ENCODE data around the gene DOK1.

The DOK1 gene

DNA sequence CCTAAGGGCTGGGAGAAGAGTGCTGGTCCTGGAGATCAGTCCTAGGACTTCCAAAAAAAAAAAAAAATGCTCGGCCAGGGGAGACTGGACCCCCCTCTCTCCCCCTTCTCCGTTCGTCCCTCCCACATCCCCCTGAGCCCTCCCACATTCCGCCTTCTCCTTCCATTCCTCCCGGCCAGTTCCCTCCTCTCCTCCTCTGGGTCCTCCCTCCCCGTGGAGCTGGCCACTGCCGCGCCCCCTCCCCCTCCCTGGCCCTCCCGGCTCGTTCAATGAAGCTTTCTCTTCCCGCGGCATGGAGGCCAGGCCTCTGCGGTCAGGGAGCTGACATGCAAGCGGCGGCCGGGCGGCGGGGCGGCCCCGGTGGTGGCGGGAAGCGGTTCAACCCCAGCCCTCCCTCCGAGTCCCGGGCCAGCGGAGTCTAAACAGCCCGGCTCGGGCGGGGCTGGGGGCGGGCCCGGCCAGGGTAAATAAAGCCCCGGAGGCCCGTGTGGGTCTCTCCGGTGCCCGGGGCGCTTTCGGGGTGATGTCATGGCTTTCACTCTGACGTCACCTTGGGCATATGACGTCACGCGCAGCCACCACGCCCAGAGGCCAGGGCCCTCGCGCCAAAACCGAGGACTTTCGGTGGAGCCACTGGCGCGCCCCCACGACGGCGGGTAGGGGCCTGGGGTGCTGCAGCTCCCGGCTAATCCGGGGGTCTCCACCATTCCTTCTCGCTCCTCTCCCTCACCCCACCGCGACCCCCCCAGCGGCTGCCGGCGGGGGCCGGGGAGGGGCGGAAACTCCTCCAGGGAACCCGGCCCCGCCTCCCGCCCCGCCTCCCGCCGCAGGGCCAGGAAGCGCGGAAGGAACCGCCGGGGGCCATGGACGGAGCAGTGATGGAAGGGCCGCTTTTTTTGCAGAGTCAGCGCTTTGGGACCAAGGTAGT, at the start of gene DOK1, which contains the start of gene LOXL3:
DOK1 (plus strand) TSS at position 829 of the 928 bp plus-strand sequence; CDS start at position 864, 35 bp downstream.
LOXL3 (minus strand) TSS at position 51 of the 928 bp plus-strand sequence. CDS start 1,308 bp downstream, outside the sequence.
- peak; percentile 85 for DNase-seq

DNA sequence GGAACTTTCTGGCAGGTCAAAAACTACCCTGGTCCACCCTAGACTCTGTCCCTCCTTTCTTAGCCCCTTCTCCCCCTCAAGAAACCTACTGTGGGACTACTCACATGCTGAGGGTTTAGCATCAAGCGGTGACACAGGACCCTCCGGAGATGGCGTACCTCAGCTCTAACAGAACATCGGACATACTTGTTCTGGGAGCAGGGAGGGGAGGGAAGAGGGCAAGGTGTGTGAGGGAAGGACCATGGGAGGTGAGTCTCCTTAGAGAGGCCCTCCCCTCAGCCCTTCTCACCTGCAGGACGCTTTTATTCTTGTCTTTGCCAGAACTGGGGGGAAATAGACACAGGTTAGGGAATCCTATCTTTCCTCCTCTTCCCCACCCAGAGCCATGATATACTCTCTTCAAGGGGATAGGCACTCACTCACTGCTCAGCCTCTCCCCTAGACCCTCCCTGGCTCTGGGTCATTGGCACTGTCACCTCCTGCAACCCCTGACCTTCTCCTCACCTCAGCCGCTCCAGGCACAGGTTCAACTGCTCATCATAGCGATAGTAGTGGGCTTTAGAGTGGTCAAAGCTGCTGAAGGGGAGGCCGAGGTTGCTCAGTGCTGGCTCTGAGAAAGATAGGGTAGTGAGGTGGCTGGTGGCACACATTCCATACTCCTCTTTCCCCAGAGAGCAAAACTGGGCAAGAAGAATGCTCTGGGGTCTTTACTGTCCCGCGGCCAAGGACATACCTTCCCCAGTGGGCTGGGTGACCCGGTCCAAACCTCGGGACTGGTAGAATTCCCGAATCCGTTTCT, 48.9 kb upstream of the DOK1 start:
- DNase-seq, result no peak

DNA sequence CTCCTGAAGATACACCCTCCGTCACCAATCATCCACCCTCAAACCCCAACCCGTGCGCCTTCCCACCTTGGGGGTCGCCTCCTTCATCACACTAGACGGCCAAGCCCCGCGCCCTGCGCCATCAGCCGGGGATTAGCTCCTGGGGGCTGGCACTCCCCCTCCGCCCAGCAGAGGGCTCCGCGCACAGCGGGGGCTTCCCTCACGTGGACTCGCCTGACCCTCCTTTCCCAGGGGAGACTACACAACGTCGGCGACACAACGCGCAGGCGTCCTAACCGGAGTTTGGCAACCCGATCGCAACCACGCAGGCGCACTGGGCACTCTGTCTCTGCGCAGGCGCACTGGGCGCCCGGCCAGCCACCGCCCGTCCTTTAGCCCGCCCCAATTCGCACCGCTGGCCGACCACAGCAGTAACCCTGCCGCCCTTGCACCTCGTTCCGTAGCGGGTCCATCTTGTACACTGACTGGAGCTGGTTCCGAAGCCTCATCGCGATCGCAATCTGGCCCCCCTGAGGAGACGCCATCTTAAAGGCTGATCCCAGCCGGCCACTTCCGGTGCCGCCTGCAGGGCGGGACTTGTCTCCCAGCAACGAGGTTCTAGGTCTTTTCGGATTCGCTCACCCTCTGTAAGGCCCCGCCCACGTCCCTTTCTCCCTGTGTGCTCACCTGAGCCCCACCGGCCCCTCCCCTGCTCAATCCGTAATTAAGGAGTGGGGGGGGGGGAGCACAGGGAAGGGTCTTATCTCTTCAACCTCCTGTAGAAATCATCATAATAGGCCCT, 47.2 kb upstream of the DOK1 start, which contains the start of gene PCGF1:
PCGF1 (minus strand) TSS at position 551 of the 781 bp plus-strand sequence; CDS start at position 524, 27 bp downstream.
- DNase-seq, result peak; percentile 99

DNA sequence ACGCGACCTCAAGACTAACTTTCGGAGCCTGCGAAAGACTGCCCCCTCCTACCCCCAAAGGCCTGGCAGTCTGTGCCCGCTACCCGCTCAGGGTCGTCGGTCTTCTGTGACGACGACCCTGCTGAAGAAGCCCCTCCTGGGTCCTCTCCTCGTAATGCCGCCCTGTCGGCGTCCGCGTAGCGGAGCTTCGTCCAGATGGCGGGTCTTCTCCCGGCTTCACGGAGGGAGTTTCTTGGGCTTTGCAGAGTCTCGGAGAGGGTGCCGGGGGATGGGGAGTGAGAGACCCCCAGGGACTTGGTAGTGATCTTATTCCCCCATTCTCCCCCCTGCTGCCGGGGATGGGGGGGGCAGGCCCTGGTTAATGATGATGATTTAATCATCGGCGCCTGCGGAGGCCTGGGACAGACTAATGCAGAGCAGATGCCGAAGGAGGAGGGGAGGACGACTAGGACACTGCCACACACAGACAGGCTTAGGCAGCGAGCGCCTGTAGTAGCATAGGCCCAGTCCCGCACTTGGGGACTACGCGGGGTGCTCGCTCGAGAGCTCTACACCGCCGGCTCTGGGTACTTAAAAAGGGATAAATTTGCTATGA, 46.5 kb upstream of the DOK1 start:
- DNase-seq, result peak; percentile 18

DNA sequence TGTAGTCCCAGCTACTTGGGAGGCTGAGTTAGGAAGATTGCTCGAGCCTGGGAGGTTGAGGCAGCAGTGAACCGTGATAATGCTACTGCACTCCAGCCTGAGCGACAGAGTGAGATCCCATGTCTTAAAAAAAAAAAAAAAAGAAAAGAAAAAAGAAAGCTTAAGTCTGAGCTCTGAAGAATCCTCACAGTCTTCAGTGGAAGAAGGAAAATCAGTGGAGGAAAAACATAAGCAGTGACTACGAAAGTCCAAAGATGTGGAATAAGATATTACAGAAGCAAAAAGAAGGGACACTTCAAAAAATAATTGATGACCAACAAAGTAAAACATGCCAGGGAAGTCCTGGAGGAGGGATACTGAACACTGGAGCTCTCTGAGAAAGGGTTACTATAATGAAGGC, 44.2 kb upstream of the DOK1 start:
- no peak for DNase-seq

DNA sequence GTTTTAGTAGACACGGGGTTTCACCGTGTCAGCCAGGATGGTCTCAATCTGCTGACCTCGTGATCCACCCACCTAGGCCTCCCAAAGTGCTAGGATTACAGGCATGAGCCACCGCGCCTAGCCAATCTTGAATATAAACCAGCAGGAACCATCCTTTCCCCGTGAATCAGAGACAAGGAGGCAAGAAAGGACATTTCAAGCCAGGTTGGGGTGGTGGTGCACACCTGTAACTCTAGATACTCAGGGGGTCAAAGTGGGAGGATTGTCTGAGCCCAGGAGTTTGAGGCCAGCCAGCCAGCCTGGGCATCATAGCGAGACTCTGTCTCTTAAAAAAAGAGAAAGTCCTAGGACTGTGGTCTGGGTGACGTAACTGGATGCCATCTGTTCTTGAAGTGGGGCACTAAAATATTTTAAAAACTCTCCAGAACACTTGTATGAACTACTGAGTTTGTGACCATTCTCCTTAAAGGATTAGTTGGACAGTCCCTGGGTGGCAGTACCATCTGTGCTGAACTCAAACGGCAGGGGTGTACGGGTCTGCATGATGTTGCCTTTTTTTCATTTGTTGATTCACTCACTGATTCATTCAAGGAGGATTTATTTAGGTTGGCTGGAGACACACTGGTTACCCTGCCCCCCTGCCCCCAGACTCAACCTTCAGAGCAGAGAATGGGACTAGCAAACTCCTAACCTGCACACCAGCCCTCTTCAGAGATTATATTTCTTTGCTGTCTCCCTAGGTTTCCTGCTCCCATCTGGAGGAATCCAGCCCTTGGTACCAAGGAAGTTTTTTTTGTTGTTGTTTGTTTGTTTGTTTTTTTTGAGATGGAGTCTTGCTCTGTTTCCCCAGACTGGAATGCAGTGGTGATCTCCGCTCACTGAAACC, 43.2 kb upstream of the DOK1 start:
- DNase-seq, result no peak

DNA sequence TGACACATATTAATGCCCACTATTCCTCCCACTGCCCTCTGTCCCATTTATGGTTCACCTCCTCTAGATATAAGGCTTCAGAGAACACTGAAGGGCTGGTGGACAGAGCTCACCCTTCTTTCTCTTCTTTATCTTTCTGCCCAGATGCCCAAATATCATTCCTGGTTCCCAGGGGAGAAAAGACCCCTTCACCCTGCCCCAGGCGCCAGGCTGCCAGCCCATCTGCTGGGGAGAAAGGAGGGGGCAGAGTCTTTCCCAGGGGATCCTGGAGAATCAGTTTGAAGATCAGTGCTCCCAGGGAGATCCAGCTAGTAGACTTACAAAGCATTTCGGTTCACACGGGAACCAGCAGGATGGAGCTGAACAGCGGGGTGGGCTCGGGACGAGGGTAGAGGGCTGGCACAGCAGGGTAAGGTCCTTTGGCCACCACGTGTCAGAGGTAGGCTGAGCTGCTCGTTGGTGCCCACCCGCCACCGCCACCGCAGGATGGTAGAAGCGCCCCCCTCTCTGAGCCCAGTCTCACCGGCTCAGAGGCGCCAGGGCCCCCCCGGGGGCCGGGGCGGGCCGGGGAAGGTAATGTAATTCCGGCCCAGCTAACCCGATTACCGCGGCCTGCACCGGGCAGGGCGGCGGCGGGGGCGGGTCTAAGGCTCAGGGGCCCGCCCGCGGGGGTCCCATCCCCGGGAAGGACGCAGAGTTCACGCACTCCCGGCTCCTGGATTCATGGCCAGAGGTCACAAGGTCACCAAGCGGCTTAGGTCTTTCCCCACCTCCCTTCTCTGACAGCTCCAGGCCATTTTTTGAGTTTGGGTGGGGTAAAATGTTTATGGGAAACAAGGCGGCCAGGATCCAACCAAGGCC, 41.5 kb upstream of the DOK1 start:
- DNase-seq, result no peak

DNA sequence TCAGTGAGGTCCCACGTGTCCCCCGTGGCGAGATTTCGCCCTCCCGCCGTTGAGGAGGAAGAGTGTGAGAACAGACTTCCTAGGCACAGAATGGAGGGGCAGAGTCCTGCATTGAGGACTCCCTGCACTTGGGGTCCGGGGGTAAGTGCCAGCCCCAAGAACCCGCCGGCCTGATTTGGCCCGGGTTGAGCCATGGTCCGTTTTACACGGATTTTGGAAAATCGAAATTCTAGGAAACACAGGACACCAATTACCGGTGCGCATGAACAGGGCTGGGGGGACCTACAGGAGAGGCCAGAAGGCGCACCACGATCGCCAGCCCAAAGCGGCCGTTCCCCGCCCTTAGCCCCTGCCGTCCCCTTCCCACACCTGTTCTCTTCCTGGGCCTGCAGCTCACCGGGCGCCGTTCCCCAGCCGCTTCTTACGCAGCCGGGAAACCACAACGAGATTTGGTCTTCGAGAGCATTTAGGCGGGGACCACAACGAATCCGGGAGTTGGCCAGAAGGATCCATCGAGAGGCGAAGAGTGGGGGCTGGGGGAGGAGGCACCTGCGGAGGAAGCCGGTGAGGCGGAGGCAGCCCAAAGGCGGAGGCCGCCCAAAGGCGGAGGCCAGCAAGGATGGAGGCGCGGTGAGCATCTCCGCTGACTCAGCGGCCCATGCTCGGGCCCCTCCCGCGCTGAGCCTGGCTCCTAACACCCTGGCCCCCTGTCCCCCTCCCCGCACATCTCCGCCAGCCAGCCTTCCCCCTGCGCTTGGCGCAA, 40.7 kb upstream of the DOK1 start:
- DNase-seq, result peak; percentile 36

DNA sequence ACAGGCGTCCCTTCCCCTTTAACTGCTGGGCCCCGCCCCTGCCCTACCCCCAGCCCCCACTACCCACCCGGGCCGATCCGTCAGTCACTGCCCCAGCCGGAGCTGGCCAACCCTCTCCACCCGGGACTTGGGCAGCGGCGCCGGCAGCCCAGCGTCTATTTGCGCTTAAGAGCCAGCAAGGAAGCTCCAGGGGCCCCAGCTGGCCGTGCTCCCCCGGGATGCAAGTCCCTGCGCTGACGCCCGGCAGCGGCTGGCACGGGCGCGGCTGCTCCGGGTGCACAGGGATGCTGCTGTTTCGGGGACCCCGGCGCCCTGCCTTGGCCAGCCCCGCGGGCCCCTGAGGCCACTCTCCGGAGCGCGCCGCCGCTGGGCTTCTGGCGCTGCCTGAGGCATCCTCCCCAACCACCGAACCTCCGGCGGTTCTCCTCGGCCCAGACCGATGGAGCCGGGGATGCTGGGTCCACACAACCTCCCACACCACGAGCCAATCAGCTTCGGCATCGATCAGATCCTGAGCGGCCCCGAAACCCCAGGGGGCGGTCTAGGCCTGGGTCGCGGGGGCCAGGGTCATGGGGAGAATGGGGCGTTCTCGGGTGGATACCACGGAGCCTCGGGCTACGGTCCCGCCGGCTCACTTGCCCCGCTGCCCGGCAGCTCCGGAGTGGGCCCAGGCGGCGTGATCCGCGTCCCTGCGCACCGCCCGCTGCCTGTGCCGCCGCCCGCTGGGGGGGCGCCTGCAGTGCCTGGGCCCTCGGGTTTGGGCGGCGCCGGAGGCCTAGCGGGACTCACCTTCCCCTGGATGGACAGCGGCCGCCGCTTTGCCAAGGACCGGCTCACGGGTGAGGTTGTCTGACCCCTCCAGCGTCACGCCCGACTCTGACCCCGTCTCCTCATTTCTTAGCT, 39.9 kb upstream of the DOK1 start, which contains the start of gene TLX2:
TLX2 (plus strand) TSS at position 83 of the 903 bp plus-strand sequence; CDS start at position 440, 357 bp downstream.
- DNase-seq, result no peak

DNA sequence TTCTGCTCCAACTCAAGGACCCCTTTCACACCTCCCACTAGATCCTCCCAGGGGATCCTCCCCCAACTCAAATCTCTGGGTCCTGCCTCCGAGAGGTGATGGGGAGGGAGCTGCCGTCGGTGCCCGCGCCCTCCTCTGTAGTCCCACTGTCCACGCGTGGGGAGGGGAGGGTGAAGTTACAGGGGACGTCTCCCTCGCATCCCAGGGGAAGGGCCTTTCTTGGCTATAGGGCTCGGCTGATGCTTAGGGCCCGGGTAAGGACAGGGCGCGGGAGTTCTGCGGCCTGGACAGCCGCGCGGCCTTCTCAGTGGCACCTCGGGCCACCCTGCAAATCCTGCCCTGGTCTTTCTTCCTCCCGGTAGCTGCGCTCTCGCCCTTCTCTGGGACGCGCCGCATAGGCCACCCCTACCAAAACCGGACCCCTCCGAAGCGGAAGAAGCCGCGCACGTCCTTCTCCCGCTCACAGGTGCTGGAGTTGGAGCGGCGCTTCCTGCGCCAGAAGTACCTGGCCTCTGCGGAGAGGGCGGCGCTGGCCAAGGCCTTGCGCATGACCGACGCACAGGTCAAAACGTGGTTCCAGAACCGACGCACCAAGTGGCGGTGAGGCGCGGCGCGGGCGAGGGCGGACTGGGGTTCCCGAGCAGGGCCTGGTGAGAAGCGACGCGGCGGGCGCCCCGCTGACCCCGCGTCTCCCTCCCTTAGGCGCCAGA, 39.1 kb upstream of the DOK1 start:
- no peak for DNase-seq

DNA sequence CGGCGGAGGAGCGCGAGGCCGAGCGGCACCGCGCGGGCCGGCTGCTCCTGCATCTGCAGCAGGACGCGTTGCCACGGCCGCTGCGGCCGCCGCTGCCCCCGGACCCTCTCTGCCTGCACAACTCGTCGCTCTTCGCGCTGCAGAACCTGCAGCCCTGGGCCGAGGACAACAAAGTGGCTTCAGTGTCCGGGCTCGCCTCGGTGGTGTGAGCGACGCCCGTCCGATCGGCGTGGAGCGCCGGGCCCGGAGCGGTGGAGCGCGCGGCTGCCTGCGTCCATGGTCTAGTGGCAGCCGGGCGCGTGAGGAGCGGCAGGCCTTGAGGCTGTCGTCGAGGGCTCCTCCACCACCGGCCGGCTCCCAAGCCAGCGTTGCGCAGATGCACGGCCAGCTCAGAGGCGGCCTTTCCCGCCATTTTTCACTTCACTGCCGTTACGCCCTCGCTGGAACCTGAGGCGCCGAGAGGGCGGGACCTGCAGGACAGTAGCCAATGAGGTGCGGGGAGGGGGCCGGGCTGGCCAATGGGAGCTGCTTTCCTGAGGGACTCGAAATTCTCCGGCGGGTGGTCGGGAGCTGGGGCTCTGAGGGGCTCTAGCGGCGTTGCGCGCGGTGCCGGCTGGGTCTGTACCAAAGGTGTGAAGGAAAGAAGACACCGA, 38.4 kb upstream of the DOK1 start:
- DNase-seq, result peak; percentile 83

DNA sequence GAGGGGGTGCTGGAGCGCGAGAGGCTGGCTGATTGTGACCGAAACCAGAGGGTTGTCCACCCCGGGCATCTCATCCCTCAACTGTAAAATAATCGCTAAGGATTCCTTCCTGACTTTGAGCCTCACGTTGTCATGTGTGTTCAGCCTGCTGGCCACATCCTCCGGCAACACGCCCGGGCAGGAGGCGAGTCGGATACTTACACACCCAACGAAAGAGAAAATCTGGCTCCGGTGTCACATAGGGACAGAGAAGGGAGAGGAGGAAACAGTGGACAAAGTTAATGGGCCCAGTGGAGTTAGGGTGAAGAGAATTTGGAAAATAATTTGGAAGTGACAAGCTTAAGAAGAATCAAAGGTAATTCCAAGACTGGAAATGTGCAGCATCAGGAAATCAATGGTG, 37.9 kb upstream of the DOK1 start:
- DNase-seq, result no peak

DNA sequence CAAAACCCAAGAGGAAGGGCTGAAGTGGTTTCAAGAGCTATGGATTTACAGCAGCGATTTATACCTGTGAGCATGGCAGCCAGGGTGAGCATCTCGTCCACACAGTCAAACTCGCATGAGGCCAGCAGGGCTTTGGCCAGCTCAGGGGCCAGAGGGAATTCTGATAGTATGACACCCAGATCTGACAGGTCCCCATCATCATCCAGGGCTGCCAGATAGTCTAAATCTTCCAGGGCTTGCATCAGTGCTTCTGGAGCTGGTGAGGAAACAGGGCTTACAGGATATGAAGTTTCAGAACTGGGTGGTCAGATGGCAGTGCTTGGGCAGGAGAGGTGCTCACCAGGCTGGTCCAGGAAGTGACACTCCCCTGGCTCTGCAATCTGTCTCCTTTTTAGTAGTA, 32.0 kb upstream of the DOK1 start:
- DNase-seq, result no peak

DNA sequence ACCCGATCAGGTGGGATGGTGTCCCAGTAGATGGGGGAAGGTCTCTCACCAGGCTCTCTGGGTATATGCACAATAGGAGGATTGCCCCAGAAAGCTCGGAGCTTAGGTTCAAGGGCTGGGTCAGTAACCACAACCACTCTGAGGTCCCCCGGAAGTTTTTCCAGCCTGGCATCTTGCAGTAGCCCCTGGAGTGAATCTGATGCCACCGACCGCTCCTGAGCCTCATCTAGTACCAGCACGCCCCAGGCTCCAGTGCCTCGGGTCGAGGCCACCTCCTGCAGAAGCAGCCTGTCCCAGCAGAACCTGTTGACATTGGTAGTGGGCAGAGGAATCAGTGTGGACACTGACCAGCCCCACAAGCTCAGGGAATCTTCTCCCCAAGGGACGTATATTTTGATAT, 30.5 kb upstream of the DOK1 start:
- no peak for DNase-seq

DNA sequence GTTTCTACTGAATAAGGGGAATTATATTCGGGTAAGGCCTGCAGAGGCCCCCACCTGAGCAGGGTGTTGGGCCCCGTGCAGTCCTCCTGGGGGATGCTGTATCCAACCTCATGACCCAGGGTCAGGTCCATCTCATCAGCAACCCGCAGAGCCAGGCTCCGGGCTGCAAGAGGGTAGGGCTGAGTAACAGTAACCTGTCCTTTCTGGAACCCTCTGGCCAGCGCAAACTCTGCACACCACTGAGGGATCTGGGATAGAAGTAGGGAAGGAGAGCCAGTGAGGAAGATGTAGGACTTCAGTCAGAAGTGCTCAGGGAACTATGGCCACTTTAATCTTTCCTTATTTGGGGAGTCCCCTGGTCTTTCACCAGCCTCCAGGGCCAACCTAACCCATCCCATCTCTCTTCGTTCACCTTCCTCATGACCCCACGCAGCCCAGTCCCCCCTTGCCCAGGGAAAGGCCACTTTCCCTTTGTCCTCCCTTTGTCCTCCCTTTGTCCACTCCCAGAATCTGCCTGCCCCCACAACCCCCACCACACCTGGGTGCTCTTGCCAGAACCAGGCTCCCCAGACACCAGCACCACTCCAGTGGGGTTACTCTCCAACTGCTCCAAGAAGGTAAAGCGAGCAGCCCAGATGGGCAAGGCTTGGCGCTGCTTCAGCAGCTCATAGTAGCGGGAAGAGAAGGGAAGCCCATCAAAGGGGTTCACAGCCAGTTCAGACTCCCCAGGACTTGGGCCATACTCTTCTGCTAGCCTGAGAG, 29.4 kb upstream of the DOK1 start:
- no peak for DNase-seq

Measured in activated naive CD4-positive, alpha-beta T cell treated with Interleukin-2 at 50 U/mL for 16 hours (primary cell).